Measurements from ENCODE around the gene HCN4.

HCN4 gene

DNA sequence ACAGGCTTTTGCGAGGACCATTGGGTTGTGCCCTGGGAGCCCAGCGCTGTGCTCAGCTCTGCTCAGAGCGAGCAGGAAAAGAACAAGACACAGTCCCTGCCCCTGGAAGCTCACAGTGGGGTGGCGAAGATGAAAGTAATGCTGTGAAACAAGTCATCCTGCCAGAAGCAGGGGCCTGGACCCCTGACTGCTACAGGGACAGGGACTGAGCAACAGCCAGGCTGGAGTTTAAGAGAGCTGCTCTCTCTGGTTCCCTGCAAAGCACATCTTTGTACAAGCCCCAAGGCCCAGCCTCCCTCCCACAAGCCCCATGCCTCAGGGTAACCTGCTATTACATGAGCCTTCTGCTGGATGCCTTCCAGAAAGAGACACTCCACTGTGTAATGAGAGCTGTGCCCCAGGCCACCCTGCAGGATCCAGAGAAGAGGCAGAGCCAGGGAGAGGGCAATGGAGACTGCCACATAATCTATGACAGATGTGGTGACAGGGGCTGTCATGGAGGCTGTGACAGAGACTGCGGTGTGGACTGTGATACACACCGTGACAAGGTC is 7.1 kb upstream of the HCN4 start:
- DNase-seq: peak; percentile 64

DNA sequence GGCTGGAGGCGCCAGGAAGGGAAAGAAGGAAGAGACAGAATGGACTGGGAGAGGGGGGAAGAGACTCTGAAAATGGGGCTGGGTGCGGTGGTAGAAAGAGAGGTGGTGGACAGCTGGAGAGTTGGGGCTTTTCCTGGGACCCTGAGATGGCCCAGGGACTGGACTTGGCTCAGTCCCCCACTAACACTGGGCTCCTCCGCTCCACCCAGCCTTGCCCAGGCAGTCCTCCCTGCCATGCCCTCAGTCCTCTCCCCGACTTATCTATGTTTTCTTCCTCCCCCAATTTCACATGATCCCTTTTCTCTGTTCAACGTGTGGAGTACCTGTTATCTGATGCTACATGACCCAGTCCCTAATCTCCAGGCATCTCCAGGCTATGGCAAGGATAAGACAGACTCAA is 6.3 kb upstream of the HCN4 start:
- DNase-seq: no peak

GRCh38 chr15:73374604-73375003 is 5.8 kb upstream of the HCN4 start:
- DNase-seq: no peak

- no peak for DNase-seq
Measured at GRCh38 chr15:73373221-73373620, 4.5 kb upstream of the HCN4 start.

DNA sequence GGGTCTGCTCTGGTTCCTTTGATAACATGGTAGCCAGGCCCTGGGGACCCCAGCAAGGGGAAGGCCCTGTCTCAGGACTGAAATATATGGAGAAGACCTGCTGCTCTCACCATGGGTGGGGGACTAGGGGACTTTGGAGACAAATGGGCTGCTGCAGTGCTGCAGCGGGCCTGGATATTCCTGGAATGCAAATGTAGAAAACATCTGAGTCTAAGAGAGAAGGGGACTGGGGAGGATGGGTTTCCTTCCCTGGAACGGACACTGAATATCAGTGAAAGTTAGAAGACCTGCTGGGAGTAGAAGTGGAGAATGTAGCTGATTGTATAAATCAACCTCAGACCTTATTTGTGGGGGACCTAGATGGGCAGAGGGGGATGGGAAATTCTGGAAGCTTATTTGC is 3.1 kb upstream of the HCN4 start:
- no peak for DNase-seq

DNA sequence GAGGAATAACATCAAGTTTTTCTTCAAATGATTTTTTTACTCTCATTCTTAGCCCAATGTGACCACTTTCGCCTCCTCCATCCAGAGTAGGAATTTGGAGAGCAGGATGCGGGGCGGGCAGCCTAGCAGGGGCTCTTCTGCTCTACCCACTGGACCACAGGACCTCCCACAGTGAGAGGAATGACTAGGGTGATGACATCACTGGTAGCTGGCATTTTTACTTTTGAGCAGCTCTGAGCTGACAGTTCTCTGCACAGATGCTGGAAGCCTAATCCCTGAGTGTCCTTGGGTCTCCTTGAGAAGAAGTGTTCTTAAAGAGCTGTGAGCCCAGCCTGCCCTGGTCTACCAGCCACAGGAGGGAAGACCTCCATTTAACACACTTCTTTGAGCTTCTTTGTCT is 1.4 kb upstream of the HCN4 start:
- DNase-seq: no peak

DNA sequence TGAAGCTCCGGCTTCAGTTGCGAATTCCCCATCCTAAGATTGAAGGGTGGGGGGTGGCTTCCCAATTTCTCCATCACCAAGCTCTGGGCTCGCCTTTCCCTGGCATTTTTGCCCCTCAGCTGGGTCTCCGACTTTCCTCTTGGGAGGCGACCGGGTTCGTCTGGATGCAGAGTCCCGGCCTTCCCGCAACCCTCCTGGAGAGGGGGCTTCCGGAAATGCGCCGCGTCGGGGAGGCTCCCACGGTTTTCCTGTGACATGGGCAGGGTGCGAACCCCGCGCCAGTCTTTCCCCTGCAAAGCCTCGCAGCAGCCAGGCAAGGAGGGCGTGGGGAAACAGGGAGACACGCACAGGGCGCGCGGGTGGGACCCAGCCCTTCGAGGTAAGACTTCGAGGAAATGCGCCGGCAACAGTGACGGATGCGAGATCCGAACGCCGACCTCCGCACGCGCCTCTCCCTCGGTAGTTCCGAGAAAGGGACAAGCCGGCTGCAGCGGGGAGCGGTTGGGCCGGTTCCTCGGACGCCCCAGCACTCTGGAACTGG is 466 bp upstream of the HCN4 start:
- no peak for DNase-seq

DNA sequence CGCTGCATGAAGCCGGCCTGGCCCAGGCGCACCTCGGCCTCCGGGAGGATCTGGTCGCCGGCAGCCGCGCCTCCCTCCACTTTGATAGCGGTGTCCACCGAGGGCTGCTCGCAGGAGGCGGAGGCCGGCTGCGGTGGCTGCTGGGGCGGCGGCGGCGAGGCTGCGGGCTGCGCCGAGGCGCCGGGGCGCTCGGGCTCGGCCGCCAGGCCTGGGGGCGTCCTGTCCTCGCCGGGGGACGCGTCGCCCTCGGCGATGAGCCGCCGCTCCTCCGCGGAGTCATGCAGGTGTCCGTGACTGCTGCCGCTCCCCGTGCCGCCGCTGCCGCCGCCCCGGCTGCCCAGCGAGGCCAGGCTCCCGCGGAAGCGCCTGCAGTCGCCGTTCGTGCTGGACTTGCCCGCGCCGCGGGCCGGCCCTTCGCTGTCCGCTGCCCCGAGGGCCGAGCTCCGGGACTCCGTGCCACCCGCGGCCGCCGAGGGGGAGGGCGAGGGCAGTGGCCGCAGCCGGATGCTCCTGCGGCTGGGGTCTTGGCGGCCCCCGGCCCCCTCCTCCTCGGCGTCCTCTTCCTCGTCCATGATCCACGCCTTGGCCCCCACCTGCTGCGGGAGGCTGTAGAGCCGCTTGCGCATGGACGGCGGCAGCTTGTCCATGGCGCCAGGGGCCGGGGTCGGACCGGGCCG is 996 bp downstream of the HCN4 start:
- peak; percentile 48 for DNase-seq

- DNase-seq: peak; percentile 11
Measured at GRCh38 chr15:73366766-73367623, 1.8 kb downstream of the HCN4 start.

DNA sequence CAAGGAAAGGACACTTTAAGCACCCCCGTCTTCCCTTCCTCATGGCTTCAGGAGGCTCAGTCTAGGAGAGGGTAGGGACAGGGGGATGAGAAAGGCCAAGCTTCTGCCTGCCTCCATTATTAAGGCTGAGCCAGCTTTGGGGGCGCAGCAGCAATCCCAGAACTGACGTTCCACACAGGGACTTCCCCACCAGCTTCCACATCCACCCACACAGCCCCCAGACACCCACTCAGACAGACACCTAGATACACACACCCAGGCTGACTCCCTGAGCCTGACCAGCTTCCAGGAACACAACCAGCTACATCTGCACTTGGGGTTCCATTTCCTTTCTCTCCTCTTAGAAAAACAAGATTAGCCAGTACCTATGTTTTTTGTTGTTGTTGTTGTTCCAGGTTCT is 4.7 kb downstream of the HCN4 start:
- no peak for DNase-seq

DNA sequence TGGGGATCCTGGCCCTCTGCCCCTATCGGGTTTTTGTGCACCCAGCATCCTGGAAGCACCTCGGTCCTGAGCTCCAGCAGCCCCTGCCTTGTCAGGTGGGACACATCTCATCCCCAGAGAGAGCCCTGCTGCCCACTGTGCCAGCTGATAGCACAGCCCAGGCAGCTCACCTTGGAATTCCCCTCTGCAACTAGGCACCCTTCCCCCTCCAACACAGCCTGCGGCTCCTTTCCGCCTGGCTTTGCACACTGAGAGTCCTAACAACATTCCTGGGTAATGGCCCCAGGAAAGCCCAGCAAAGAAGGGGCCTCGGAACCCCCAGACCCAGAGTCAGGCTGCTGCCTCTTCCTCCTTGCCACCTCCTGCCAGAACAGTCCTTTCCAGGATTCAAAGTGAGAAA is 5.9 kb downstream of the HCN4 start:
- no peak for DNase-seq

DNA sequence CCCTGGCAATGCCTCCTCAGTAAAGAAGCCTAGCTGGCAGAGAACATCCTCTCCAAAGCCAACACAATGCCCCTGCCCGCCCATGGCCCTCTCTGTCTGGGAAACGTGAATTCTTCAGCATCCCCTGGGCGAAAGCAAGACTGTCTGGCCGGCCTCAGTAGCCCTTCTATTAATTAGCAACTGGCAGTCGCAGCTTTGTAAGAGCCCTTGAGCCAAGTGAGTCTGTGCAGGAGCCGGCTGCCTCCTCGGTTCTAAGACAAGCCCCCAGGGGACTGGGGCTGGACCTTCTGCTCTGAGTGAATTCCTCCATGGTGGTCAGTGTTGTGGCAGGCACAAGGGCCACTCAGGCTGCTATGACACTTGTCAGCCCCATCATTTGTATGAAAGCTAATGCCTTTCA is 7.4 kb downstream of the HCN4 start:
- DNase-seq: no peak

GRCh38 chr15:73359651-73360050 is 9.1 kb downstream of the HCN4 start:
- DNase-seq: no peak

DNA sequence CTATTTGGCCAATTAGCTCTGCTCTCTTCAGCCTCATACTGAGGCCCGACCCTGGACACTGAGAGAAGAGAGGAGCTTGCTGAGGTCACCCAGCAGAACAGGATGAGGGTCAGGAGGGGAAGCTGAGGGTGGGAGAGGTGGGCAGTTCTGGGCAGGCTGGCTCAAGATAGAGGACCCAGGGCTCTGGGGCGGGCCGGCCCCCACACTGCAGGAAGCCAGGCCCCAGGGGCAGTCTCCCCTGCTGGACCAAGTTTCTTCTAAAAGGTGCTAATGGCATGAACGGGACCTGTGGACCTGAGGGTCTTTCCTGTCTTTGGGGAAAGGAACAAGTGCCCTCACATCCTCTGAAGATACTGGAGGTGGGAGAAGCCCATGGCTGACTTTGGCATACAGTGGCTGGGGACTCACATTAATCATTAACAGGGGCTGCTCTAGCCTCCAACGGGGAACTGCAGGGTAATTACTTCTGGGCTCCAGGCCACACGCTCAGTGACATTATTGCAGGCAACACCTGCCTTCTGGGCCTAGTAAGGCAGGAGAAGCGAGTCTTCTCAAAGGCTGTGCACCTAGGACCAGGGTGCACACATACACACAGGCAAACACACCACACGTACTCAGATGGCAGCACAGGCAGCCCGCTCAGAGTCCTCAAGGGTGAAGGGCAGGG is 10.6 kb downstream of the HCN4 start:
- peak; percentile 19 for DNase-seq

DNA sequence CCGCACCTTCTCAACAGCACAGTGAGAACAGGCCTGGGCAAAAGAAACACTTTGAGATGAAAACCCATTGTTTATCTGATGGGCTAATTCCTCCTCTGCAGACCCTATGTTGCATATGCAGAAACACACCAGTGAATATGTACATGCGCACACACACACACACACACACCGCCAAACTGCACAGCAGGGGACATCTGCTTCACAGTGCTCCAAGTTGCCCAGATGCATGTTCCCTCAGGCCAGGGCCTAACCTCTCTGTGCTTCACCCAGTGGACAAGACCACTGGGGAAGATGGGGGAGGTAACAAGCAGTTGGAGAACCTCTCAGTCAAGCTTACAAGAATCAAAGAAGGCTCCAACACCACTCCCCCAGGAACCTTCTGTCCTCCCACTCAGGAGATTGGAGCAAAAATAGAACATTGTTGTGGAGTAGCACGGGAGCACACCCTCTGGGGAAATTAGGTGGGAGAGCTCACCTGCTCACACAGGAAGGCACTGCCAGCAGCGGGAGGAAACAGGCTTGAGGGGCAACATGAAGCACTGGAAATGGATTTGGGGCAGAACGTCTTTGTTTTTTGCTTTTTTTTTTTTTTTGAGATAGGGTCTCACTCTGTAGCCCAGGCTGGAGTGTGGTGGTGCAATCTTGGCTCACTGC is 13.0 kb downstream of the HCN4 start:
- no peak for DNase-seq

DNA sequence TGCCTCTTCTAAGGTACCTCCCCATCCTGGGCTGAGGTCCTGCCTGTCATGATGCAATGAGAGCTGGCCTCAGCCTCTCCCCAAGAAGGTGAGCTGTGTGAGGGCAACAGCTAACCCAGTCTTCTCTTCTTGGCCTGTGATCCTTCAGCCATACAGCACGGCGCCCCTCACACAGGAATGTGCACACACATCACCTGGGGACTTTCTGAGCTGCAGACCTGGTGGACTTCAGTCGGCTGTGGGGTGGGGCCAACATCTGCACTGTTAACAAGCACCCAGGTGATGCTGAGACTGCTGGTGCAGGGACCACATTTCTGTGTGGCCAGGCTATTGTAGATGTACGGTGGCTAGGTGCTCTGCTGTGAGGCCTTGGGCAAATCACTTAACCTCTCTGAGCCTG is 14.5 kb downstream of the HCN4 start:
- no peak for DNase-seq

DNA sequence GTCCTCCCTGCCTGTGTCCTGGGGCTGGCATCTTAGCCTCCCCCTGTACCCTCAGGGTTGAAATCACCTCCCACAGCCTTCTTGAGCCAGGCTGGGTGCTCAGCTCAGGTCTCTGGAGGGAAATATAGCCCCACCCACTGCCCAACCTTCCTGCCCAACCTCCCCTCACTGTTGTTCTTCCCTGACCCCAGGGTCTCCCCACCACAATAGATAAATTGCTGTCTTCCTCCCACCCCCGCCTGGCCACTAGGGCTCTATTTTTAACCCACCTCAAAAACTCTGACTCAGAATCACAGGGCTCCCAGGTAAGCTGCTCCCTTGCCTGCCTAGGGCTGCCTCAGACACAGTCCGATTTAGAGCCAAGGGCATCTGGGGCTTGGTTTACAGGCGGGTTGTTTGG is 15.0 kb downstream of the HCN4 start:
- peak; percentile 57 for DNase-seq

DNA sequence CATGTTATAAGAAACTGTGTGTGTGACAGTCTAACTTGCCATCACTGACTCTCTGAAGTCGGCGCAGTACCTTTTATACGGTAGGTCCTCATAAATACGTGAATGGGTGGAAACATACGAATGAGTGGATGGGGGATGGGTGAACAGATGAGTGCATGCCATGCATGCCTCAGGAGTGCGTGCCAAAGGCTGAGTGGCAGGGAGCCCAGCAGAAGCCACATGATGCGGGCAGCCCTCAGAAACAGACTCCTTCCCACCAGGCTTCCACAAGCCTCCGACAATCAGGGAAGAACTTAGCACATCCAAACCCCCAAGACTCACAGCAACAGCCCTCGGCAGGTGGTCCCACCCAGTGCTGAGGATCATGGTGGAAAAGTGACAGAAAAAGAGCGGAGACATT is 16.7 kb downstream of the HCN4 start:
- no peak for DNase-seq

DNA sequence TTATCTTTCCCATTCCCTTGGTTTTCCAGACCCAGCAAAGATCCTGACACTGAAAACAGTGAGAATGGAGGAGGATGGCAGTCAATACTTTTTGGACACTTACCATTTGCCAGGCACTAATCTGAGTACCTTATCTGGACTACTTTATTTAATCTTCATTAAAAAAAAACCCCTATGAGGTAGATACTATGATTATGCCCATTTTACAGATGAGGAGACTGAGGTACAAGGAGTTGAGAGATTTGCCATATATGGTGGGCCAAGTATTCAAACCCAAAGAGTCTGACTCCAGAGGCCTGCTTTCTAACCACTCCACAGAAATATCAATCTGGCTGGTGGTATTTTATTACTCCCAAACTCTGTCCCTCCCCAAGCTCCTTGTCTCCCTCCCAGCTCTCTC is 19.6 kb downstream of the HCN4 start:
- DNase-seq: no peak

GRCh38 chr15:73346735-73347312 is 21.9 kb downstream of the HCN4 start:
- no peak for DNase-seq

- peak; percentile 91 for DNase-seq
Measured at GRCh38 chr15:73345658-73346057, 23.1 kb downstream of the HCN4 start.

- DNase-seq: no peak
Measured at GRCh38 chr15:73344056-73344455, 24.7 kb downstream of the HCN4 start.

All from NCI-H146 (cell line).